Measurements from ENCODE around the gene CES5A.

- no peak for TF ChIP-seq YY1 (IDR thresholded peaks at IDR 0.05; ENCODE audit: insufficient read depth, insufficient read length)
- TF ChIP-seq SUZ12 (IDR thresholded peaks at IDR 0.05; ENCODE audit: extremely low read depth, insufficient read depth, insufficient read length), result no peak
Measured at GRCh38 chr16:55912022-55912421, 36.8 kb upstream of the CES5A start.
